HepG2 (cell line): Measurements from ENCODE around the gene ZFAND3. TPM values are rescaled to one million over a fixed set of nuclear protein-coding genes. Genes with fewer than 3 reads are reported as not detected.

Source experiments
- ATAC-seq: fragments of 200-7000 bp; cut with Tn5 transposase; 3 replicates; pipeline ENCODE4 v1.9.1; 2020; ENCODE audit warnings: mild to moderate bottlenecking, moderate library complexity
- BruUV-seq: library from RNA; stranded (reverse); fragments of 400-500 nt; replicated peaks from 2 replicates; lab custom pipeline; 2021; lab: Mats Ljungman, UMichigan
- CTCF ChIA-PET: fragments of 300-600 bp; formaldehyde crosslinking; extraction: SDS; loops from one replicate; lab custom pipeline; 2021; ENCODE audit warnings: low total read pairs, inconsistent platforms, low intra/inter-chr PET ratio; lab: Yijun Ruan, JAX
- POLR2A ChIA-PET: fragments of 350-600 bp; sonication (Branson Sonifier 250); formaldehyde crosslinking; loops from one replicate; lab custom pipeline; 2020; ENCODE audit warnings: antibody characterized with exemption, inconsistent platforms; lab: Yijun Ruan, JAX
- DNase-seq: peaks from one replicate; pipeline ENCODE4 v3.0.0-alpha.2; 2015; ENCODE audit warnings: low spot score
- FAIRE-seq: peaks from 3 replicates; lab custom pipeline; 2011; peaks lifted over from hg19 to GRCh38; lab: Jason Lieb, UNC
- H2AFZ ChIP-seq: one replicate; pipeline ENCODE4 v1.6.1; 2011; ENCODE audit warnings: low read length, inconsistent platforms
- H3K27ac ChIP-seq: fragments of 300-600 bp; 3 replicates; pipeline ENCODE4 v1.8.0; 2011; ENCODE audit warnings: mixed run types, mild to moderate bottlenecking, mixed read lengths, low read length, inconsistent platforms; ENCODE audit not compliant: insufficient read depth; ENCODE audit errors: extremely low read length
- H3K27me3 ChIP-seq, 2 experiments: fragments of 200-600 bp in 1 of 2; 2 replicates in 1 of 2; 3 replicates in 1 of 2; pipeline versions ENCODE4 v1.6.0 to v1.8.0; 2011; ENCODE audit warnings: low read length in 2 of 2, mild to moderate bottlenecking in 2 of 2, moderate library complexity in 2 of 2, inconsistent platforms in 1 of 2; ENCODE audit not compliant: insufficient read depth in 2 of 2, control insufficient read depth in 1 of 2
- H3K36me3 ChIP-seq, 2 experiments: fragments of 200-600 bp in 1 of 2; replicated peaks in 1 of 2; 2 replicates in 1 of 2; 3 replicates in 1 of 2; pipeline versions ENCODE4 v1.5.1 to v1.8.0; 2011; ENCODE audit warnings: low read length in 2 of 2, inconsistent platforms in 1 of 2; ENCODE audit not compliant: insufficient read depth in 2 of 2, control insufficient read depth in 1 of 2
- H3K4me1 ChIP-seq: 2 replicates; pipeline ENCODE4 v1.5.1; 2012; ENCODE audit warnings: low read length, inconsistent platforms; ENCODE audit not compliant: insufficient read depth
- H3K4me2 ChIP-seq: 2 replicates; pipeline ENCODE4 v1.6.0; 2011; ENCODE audit warnings: low read depth, low read length, inconsistent platforms
- H3K4me3 ChIP-seq, 3 experiments: fragments of 200-600 bp in 1 of 3; sonication (generic), shearing (Covaris generic) in 1 of 3; replicated peaks in 1 of 3; 2 replicates each; pipeline ENCODE4 v1.5.1; 2011 to 2016; ENCODE audit warnings: low read length in 3 of 3, inconsistent platforms in 2 of 3, low read depth in 2 of 3, mild to moderate bottlenecking in 2 of 3, control low read depth in 1 of 3, mixed read lengths in 1 of 3; ENCODE audit not compliant: insufficient read depth in 1 of 3
- H3K79me2 ChIP-seq: one replicate; pipeline ENCODE4 v1.6.1; 2011; ENCODE audit warnings: low read length, inconsistent platforms; ENCODE audit not compliant: insufficient read depth
- H3K9ac ChIP-seq: 2 replicates; pipeline ENCODE4 v1.6.0; 2011; ENCODE audit warnings: mild to moderate bottlenecking, low read depth, low read length, inconsistent platforms; ENCODE audit not compliant: insufficient read depth
- H3K9me3 ChIP-seq: 2 replicates; pipeline ENCODE4 v1.5.1; 2012; ENCODE audit warnings: mild to moderate bottlenecking, low read length
- H4K20me1 ChIP-seq: 2 replicates; pipeline ENCODE4 v1.6.0; 2011; ENCODE audit warnings: inconsistent platforms, mild to moderate bottlenecking, low read length, moderate library complexity; ENCODE audit not compliant: insufficient read depth
- DMAP1 ChIP-seq: IDR thresholded peaks from 2 replicates; pipeline ENCODE4 v1.6.1; 2016
- JUNB ChIP-seq: sonication (generic); formaldehyde crosslinking; IDR thresholded peaks from 2 replicates; pipeline ENCODE4 v1.8.0; 2022; ENCODE audit warnings: missing genetic modification reagents, mild to moderate bottlenecking, borderline replicate concordance
- MIXL1 ChIP-seq: IDR thresholded peaks from 2 replicates; pipeline ENCODE4 v1.6.1; 2016
- SOX5 ChIP-seq: IDR thresholded peaks from 2 replicates; pipeline ENCODE4 v1.6.1; 2016; ENCODE audit warnings: borderline replicate concordance
- ZNF225 ChIP-seq: sonication (generic); formaldehyde crosslinking; IDR thresholded peaks from 2 replicates; pipeline ENCODE4 v1.4.0; 2020; ENCODE audit warnings: mild to moderate bottlenecking, missing genetic modification reagents
- ZNF251 ChIP-seq: sonication (generic); formaldehyde crosslinking; IDR thresholded peaks from 2 replicates; pipeline ENCODE4 v1.9.0; 2021; ENCODE audit warnings: mild to moderate bottlenecking, missing genetic modification reagents
- ZNF556 ChIP-seq: sonication (generic); formaldehyde crosslinking; IDR thresholded peaks from 2 replicates; pipeline ENCODE4 v1.4.0; 2020; ENCODE audit warnings: mild to moderate bottlenecking, missing genetic modification reagents, borderline replicate concordance
- ZNF678 ChIP-seq: sonication (generic); formaldehyde crosslinking; IDR thresholded peaks from 2 replicates; pipeline ENCODE4 v1.4.0; 2020; ENCODE audit warnings: mild to moderate bottlenecking, missing genetic modification reagents
- WGBS: methylation state at CpG from one replicate; pipeline ENCODE4 v1.1.6; 2017; ENCODE audit warnings: low lambda C conversion rate; 5-methylcytosine and 5-hydroxymethylcytosine counted together
- in situ Hi-C: cut with HindIII; loops from 2 replicates; pipeline ENCODE4 v1.10.0; 2017; ENCODE audit warnings: low pct_unique_long_range_greater_than_20kb; ENCODE audit not compliant: extremely low pct_ligation_motif_present
- intact Hi-C: fragments of 100-400 bp; cut with micrococcal nuclease; formaldehyde crosslinking; loops from one replicate; pipeline ENCODE4 v1.10.0; 2022; ENCODE audit not compliant: unreplicated experiment
- polyA plus RNA-seq, 8 experiments: library from polyadenylated mRNA; depleted of rRNA in 3 of 8; stranded (reverse) in 7 of 8; unstranded in 1 of 8; fragments of >200 nt; fragmentation: Illumina TruSeq in 4 of 8; extraction: Trizol in 4 of 8; gene quantifications; 2 replicates each; pipeline versions ENCODE4 v1.2.1 to v1.2.3, GENCODE V29; 2011 to 2016; ENCODE audit warnings: low read depth in 4 of 8, missing spikeins in 1 of 8, mixed read lengths in 1 of 8; ENCODE audit not compliant: insufficient read depth in 1 of 8
- total RNA-seq, 5 experiments: library from RNA; depleted of rRNA; stranded (reverse); fragments of >200 nt; fragmentation: Illumina TruSeq; extraction: Trizol; gene quantifications; 2 replicates each; pipeline ENCODE4 v1.2.3, GENCODE V29; 2016; ENCODE audit warnings: low read depth in 1 of 5
- TF ChIP-seq, protein P1 (sequence below): sonication (generic); formaldehyde crosslinking; IDR thresholded peaks from 2 replicates; pipeline ENCODE4 v1.5.1; 2020; ENCODE audit warnings: mild to moderate bottlenecking, missing genetic modification reagents, borderline replicate concordance
- TF ChIP-seq, protein P2 (sequence below): fragments of 450-650 bp; IDR thresholded peaks from 2 replicates; pipeline ENCODE4 v1.6.1; 2016
- TF ChIP-seq, protein P3 (sequence below): sonication (generic); formaldehyde crosslinking; IDR thresholded peaks from 2 replicates; pipeline ENCODE4 v1.5.0; 2020; ENCODE audit warnings: missing genetic modification reagents
- TF ChIP-seq, protein P4 (sequence below): sonication (generic); formaldehyde crosslinking; IDR thresholded peaks from 2 replicates; pipeline ENCODE4 v1.4.0; 2020; ENCODE audit warnings: mild to moderate bottlenecking, missing genetic modification reagents
- TF ChIP-seq, protein P5 (sequence below): IDR thresholded peaks from 2 replicates; pipeline ENCODE4 v1.6.1; 2016; ENCODE audit warnings: missing compliant biosample characterization, missing genetic modification reagents, borderline replicate concordance
- TF ChIP-seq, protein P6 (sequence below): sonication (generic); formaldehyde crosslinking; conservative IDR thresholded peaks from 2 replicates; pipeline ENCODE4 v1.5.0; 2020; ENCODE audit warnings: missing genetic modification reagents

ZFAND3 gene
- total and polyA plus RNA-seq, 2 of the 13 experiments (the other 11 are each of a cell fraction or from before 2014, with no cell fraction given), result 16.4 to 17.1 TPM

DNA sequence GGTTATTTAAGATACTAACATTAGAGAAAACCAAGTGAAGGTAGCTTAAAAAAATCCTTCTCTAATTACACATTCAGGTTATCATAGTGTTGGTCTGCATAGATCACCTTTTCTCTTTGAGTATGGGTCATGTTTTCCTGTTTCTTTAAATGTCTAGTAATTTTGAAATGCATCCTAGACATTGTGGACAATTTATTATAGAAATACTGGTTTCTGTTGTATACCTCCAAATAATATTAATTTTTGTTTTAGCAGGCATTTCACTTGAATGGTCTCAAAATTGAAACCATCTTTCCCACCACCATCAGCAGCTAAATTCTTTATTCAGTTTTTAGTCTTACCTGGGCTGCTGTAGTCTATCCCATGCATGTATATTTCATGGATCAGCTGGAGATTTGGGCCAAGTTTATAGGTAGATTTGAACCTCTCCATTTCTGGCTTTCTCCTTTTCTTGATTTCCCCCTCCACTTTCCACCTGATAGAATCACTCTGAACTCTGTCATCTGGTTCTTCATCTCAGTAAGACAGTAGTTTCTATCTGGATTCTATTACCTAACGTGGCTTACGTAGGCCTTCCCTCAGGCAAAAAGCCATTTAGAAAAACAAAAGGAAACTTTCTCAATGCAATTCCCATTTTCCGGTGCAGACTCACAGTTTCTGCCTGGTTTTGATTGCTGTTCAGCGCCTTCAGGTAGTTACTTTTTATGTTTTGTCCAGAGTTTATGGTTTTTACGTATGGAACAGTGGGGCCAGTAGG, 52.3 kb downstream of the ZFAND3 start:
- no peak for FAIRE-seq
- Histone ChIP-seq H3K27ac (no peak overlapping the region), H2AFZ (no peak overlapping the region), H3K4me1 (peaks cover under 1% of the 10 kb centered on the region; the same call in 1 of the 2 replicates), H3K4me2 (no peak overlapping the region), H3K9ac (no peak overlapping the region), H3K79me2 (peaks cover 92% of the 10 kb centered on the region), H3K4me3 (no peak overlapping the region), H3K9me3 (no peaks in the 10 kb centered on the region), H3K36me3 (no peaks in the 10 kb centered on the region), H3K27me3 (no peaks in the 10 kb centered on the region), H4K20me1 (peaks cover 34% of the 10 kb centered on the region)
- DNase-seq, result no peak
- intact Hi-C loops (no loop called here), in situ Hi-C loops (no loop called here)
- BruUV-seq, result no TSS peak
- ChIA-PET POLR2A (interaction anchor here (0.9 kb wide), 1 partner anchor 54 kb away, joined by 3 read pairs; no protein-coding TSS in a partner anchor), CTCF (no interaction called here)
- no peak for ATAC-seq
- WGBS, result 97% methylated on average over 5 of the region's 5 CpGs
- no peak for TF ChIP-seq ZNF678 (CRISPR knock-in tag)
- TF ChIP-seq, protein P1, sequence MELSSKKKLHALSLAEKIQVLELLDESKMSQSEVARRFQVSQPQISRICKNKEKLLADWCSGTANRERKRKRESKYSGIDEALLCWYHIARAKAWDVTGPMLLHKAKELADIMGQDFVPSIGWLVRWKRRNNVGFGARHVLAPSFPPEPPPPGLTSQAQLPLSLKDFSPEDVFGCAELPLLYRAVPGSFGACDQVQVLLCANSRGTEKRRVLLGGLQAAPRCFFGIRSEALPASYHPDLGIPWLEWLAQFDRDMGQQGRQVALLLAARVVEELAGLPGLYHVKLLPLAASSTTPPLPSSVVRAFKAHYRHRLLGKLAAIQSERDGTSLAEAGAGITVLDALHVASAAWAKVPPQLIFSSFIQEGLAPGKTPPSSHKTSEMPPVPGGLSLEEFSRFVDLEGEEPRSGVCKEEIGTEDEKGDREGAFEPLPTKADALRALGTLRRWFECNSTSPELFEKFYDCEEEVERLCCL (CRISPR knock-in tag), result no peak
- TF ChIP-seq, protein P2, sequence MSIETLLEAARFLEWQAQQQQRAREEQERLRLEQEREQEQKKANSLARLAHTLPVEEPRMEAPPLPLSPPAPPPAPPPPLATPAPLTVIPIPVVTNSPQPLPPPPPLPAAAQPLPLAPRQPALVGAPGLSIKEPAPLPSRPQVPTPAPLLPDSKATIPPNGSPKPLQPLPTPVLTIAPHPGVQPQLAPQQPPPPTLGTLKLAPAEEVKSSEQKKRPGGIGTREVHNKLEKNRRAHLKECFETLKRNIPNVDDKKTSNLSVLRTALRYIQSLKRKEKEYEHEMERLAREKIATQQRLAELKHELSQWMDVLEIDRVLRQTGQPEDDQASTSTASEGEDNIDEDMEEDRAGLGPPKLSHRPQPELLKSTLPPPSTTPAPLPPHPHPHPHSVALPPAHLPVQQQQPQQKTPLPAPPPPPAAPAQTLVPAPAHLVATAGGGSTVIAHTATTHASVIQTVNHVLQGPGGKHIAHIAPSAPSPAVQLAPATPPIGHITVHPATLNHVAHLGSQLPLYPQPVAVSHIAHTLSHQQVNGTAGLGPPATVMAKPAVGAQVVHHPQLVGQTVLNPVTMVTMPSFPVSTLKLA, result no peak
- TF ChIP-seq ZNF251 (CRISPR knock-in tag), result no peak
- TF ChIP-seq, protein P3, sequence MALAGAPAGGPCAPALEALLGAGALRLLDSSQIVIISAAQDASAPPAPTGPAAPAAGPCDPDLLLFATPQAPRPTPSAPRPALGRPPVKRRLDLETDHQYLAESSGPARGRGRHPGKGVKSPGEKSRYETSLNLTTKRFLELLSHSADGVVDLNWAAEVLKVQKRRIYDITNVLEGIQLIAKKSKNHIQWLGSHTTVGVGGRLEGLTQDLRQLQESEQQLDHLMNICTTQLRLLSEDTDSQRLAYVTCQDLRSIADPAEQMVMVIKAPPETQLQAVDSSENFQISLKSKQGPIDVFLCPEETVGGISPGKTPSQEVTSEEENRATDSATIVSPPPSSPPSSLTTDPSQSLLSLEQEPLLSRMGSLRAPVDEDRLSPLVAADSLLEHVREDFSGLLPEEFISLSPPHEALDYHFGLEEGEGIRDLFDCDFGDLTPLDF (CRISPR knock-in tag), result no peak
- TF ChIP-seq SOX5 (CRISPR knock-in tag), result no peak
- TF ChIP-seq JUNB (CRISPR knock-in tag), result no peak
- TF ChIP-seq DMAP1 (CRISPR knock-in tag), result no peak
- TF ChIP-seq, protein P4, sequence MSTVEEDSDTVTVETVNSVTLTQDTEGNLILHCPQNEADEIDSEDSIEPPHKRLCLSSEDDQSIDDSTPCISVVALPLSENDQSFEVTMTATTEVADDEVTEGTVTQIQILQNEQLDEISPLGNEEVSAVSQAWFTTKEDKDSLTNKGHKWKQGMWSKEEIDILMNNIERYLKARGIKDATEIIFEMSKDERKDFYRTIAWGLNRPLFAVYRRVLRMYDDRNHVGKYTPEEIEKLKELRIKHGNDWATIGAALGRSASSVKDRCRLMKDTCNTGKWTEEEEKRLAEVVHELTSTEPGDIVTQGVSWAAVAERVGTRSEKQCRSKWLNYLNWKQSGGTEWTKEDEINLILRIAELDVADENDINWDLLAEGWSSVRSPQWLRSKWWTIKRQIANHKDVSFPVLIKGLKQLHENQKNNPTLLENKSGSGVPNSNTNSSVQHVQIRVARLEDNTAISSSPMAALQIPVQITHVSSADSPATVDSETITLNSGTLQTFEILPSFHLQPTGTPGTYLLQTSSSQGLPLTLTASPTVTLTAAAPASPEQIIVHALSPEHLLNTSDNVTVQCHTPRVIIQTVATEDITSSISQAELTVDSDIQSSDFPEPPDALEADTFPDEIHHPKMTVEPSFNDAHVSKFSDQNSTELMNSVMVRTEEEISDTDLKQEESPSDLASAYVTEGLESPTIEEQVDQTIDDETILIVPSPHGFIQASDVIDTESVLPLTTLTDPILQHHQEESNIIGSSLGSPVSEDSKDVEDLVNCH (CRISPR knock-in tag), result no peak
- TF ChIP-seq, protein P5, sequence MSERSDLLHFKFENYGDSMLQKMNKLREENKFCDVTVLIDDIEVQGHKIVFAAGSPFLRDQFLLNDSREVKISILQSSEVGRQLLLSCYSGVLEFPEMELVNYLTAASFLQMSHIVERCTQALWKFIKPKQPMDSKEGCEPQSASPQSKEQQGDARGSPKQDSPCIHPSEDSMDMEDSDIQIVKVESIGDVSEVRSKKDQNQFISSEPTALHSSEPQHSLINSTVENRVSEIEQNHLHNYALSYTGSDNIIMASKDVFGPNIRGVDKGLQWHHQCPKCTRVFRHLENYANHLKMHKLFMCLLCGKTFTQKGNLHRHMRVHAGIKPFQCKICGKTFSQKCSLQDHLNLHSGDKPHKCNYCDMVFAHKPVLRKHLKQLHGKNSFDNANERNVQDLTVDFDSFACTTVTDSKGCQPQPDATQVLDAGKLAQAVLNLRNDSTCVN (CRISPR knock-in tag), result no peak
- TF ChIP-seq MIXL1 (CRISPR knock-in tag), result no peak
- no peak for TF ChIP-seq ZNF225 (CRISPR knock-in tag)
- no peak for TF ChIP-seq ZNF556
- TF ChIP-seq, protein P6, sequence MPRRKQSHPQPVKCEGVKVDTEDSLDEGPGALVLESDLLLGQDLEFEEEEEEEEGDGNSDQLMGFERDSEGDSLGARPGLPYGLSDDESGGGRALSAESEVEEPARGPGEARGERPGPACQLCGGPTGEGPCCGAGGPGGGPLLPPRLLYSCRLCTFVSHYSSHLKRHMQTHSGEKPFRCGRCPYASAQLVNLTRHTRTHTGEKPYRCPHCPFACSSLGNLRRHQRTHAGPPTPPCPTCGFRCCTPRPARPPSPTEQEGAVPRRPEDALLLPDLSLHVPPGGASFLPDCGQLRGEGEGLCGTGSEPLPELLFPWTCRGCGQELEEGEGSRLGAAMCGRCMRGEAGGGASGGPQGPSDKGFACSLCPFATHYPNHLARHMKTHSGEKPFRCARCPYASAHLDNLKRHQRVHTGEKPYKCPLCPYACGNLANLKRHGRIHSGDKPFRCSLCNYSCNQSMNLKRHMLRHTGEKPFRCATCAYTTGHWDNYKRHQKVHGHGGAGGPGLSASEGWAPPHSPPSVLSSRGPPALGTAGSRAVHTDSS (CRISPR knock-in tag), result no peak
